NT2/D1 (cell line): ENCODE data around the gene ZNF358.

Experiments
- SUZ12 ChIP-seq: IDR thresholded peaks from 2 replicates; pipeline ENCODE4 v1.6.1; 2011; ENCODE audit not compliant: insufficient read length, insufficient read depth; ENCODE audit errors: extremely low read depth
- YY1 ChIP-seq: IDR thresholded peaks from 2 replicates; pipeline ENCODE4 v1.6.1; 2011; ENCODE audit not compliant: insufficient read length, insufficient read depth
- ZNF274 ChIP-seq: IDR thresholded peaks from 2 replicates; pipeline ENCODE4 v1.6.1; 2011; ENCODE audit warnings: mild to moderate bottlenecking, low read depth, low read length

DNA sequence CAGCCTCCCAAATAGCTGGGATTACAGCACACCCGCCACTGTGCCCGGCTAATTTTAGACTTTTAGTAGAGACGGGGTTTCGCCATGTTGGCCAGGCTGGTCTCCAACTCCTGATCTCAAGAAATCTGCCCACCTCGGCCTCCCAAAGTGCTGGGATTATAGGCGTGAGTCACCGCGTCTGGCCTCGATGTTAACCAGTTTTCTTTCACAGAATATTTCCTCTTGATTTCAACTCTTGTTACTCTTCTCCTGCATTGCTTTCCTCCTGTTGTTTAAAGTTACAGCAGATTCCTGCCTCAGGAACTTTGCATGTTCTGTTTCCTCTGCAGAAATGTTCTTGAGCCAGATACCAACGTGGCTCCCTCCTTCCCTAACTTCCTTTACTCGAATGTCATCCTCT lies 23.3 kb upstream of the ZNF358 start:
- TF ChIP-seq SUZ12 (no peak), YY1 (no peak), ZNF274 (no peak)
